GM21515 (cell line): ENCODE data around the gene TMEM120B.
A peak's percentile ranks its signal among the peaks of the same experiment; 100 is the strongest.
"Not testable (repeated sequence)": the region's sequence is repeated elsewhere in the genome, so short reads cannot be mapped to it uniquely, and the experiment has no call there.

ENCODE experiments used
- ATAC-seq: cut with Tn5 transposase; IDR thresholded peaks from one replicate; pipeline ENCODE4 v1.9.1; 2021; ENCODE audit not compliant: unreplicated experiment

Gene TMEM120B

GRCh38 chr12:121708313-121709063 is 4.1 kb upstream of the TMEM120B start:
- ATAC-seq: no peak

GRCh38 chr12:121709064-121709424 is 3.5 kb upstream of the TMEM120B start:
- not testable (repeated sequence) for ATAC-seq

- no peak for ATAC-seq
These were observed 3.0 kb upstream of the TMEM120B start for GRCh38 chr12:121709478-121709961.

GRCh38 chr12:121711361-121712189 is 977 bp upstream of the TMEM120B start:
- ATAC-seq: no peak

GRCh38 chr12:121712190-121712460 is 427 bp upstream of the TMEM120B start:
- ATAC-seq: peak; percentile 23

GRCh38 chr12:121713257-121713777 is 765 bp downstream of the TMEM120B start:
- no peak for ATAC-seq

- no peak for ATAC-seq
These were observed 1.2 kb downstream of the TMEM120B start for GRCh38 chr12:121713793-121714192.

GRCh38 chr12:121715055-121715454 is 2.5 kb downstream of the TMEM120B start:
- not testable (repeated sequence) for ATAC-seq

GRCh38 chr12:121715862-121716435 is 3.4 kb downstream of the TMEM120B start:
- no peak for ATAC-seq

- no peak for ATAC-seq
These were observed 4.6 kb downstream of the TMEM120B start for GRCh38 chr12:121717041-121717699.

- ATAC-seq: no peak
These were observed 6.2 kb downstream of the TMEM120B start for GRCh38 chr12:121718653-121719239.

GRCh38 chr12:121719926-121720414 is 7.4 kb downstream of the TMEM120B start:
- ATAC-seq: no peak

GRCh38 chr12:121720762-121721161 is 8.2 kb downstream of the TMEM120B start:
- no peak for ATAC-seq

GRCh38 chr12:121722511-121722910 is 10.0 kb downstream of the TMEM120B start:
- no peak for ATAC-seq

GRCh38 chr12:121723200-121723599 is 10.6 kb downstream of the TMEM120B start:
- ATAC-seq: no peak

GRCh38 chr12:121724925-121725324 is 12.4 kb downstream of the TMEM120B start:
- no peak for ATAC-seq

GRCh38 chr12:121725423-121725822 is 12.9 kb downstream of the TMEM120B start:
- ATAC-seq: no peak

- no peak for ATAC-seq
These were observed 16.5 kb downstream of the TMEM120B start for GRCh38 chr12:121729021-121729420.

GRCh38 chr12:121731473-121731872 is 18.9 kb downstream of the TMEM120B start:
- ATAC-seq: no peak

GRCh38 chr12:121733849-121734248 is 21.3 kb downstream of the TMEM120B start:
- no peak for ATAC-seq
